DOHH2 (cell line): ENCODE measurements around the gene SLMAP.

Experiments used
- CTCF ChIP-seq: fragments of 200-600 bp; sonication (generic); IDR thresholded peaks from one replicate; pipeline ENCODE4 v1.5.1; 2014; ENCODE audit warnings: antibody characterized with exemption, mild to moderate bottlenecking, low read depth, low read length; ENCODE audit not compliant: poor library complexity, severe bottlenecking
- EZH2phosphoT487 ChIP-seq: fragments of 200-600 bp; sonication (generic); IDR thresholded peaks from 2 replicates; pipeline ENCODE4 v1.6.1; 2017; ENCODE audit warnings: borderline replicate concordance, mild to moderate bottlenecking, antibody characterized with exemption, low read length, moderate library complexity, mixed read lengths

GRCh38 chr3:57753016-57753415, 3.1 kb upstream of the SLMAP start:
- TF ChIP-seq CTCF (no peak), EZH2phosphoT487 (no peak)
